Trophoblast cell (in vitro differentiated cells and primary cell): Measurements from ENCODE around the gene TAF8.

Experiments used
- DNase-seq, 2 donors: peaks; one replicate each; pipeline ENCODE4 v3.0.0-alpha.2; 2016
- H2AFZ ChIP-seq: 2 replicates; pipeline ENCODE4 v1.6.1; 2013; ENCODE audit warnings: low read length, moderate library complexity, mild to moderate bottlenecking; ENCODE audit not compliant: insufficient read depth, poor library complexity
- H2AK5ac ChIP-seq: 2 replicates; pipeline ENCODE4 v1.6.1; 2013; ENCODE audit warnings: mild to moderate bottlenecking, low read length
- H2BK120ac ChIP-seq: 2 replicates; pipeline ENCODE4 v1.6.1; 2013; ENCODE audit warnings: low read length, mild to moderate bottlenecking, moderate library complexity; ENCODE audit not compliant: insufficient read depth, poor library complexity
- H2BK12ac ChIP-seq: 2 replicates; pipeline ENCODE4 v1.6.1; 2013; ENCODE audit warnings: mild to moderate bottlenecking, low read length, moderate library complexity
- H2BK5ac ChIP-seq: 2 replicates; pipeline ENCODE4 v1.6.1; 2013; ENCODE audit warnings: low read length, low read depth, moderate library complexity, mild to moderate bottlenecking; ENCODE audit not compliant: poor library complexity
- H3K14ac ChIP-seq: 2 replicates; pipeline ENCODE4 v1.6.1; 2013; ENCODE audit warnings: mild to moderate bottlenecking, low read length
- H3K18ac ChIP-seq: 2 replicates; pipeline ENCODE4 v1.6.1; 2013; ENCODE audit warnings: mild to moderate bottlenecking, low read length
- H3K23ac ChIP-seq: 2 replicates; pipeline ENCODE4 v1.6.1; 2013; ENCODE audit warnings: low read length
- H3K27ac ChIP-seq: 2 replicates; pipeline ENCODE4 v1.5.1; 2013; ENCODE audit warnings: low read depth, mild to moderate bottlenecking, inconsistent platforms, low read length, moderate library complexity
- H3K27me3 ChIP-seq: 2 replicates; pipeline ENCODE4 v1.6.1; 2013; ENCODE audit warnings: inconsistent platforms, mild to moderate bottlenecking, low read length, moderate library complexity; ENCODE audit not compliant: insufficient read depth
- H3K36me3 ChIP-seq, 2 experiments: 1 replicate in 1 of 2; 2 replicates in 1 of 2; pipeline ENCODE4 v1.6.1; 2013; ENCODE audit warnings: low read length in 2 of 2, mild to moderate bottlenecking in 2 of 2, moderate library complexity in 1 of 2; ENCODE audit not compliant: insufficient read depth in 2 of 2, control insufficient read depth in 1 of 2
- H3K4ac ChIP-seq: 2 replicates; pipeline ENCODE4 v1.6.1; 2013; ENCODE audit warnings: low read depth, mild to moderate bottlenecking, low read length, moderate library complexity
- H3K4me1 ChIP-seq, 2 experiments: 1 replicate in 1 of 2; 2 replicates in 1 of 2; pipeline ENCODE4 v1.6.1; 2013; ENCODE audit warnings: low read length in 2 of 2, mild to moderate bottlenecking in 2 of 2, moderate library complexity in 1 of 2; ENCODE audit not compliant: insufficient read depth in 2 of 2, control insufficient read depth in 1 of 2
- H3K4me2 ChIP-seq: 2 replicates; pipeline ENCODE4 v1.6.1; 2013; ENCODE audit warnings: inconsistent platforms, mild to moderate bottlenecking, low read length, moderate library complexity
- H3K4me3 ChIP-seq: 2 replicates; pipeline ENCODE4 v1.5.1; 2013; ENCODE audit warnings: mild to moderate bottlenecking, low read depth, low read length, inconsistent platforms
- H3K79me1 ChIP-seq: one replicate; pipeline ENCODE4 v1.6.1; 2013; ENCODE audit warnings: low read length
- H3K79me2 ChIP-seq: 2 replicates; pipeline ENCODE4 v1.6.1; 2013; ENCODE audit warnings: low read length, mild to moderate bottlenecking; ENCODE audit not compliant: control insufficient read depth, insufficient read depth, poor library complexity
- H3K9ac ChIP-seq: 2 replicates; pipeline ENCODE4 v1.6.1; 2013; ENCODE audit warnings: mild to moderate bottlenecking, low read length
- H3K9me3 ChIP-seq: 2 replicates; pipeline ENCODE4 v1.6.1; 2013; ENCODE audit warnings: low read depth, mild to moderate bottlenecking, control low read depth, inconsistent platforms, low read length; ENCODE audit not compliant: insufficient read depth
- H4K12ac ChIP-seq: 2 replicates; pipeline ENCODE4 v1.6.1; 2013; ENCODE audit warnings: low read depth, mild to moderate bottlenecking, low read length, moderate library complexity
- H4K8ac ChIP-seq: 2 replicates; pipeline ENCODE4 v1.6.1; 2013; ENCODE audit warnings: low read depth, mild to moderate bottlenecking, low read length, moderate library complexity
- H4K91ac ChIP-seq: one replicate; pipeline ENCODE4 v1.6.1; 2013; ENCODE audit warnings: low read depth, mild to moderate bottlenecking, low read length, moderate library complexity
- WGBS: extraction: QIAGEN DNeasy Blood & Tissue Kit; methylation state at CpG from one replicate; pipeline ENCODE4 v1.1.7; 2013; ENCODE audit warnings: missing lambda C conversion rate; ENCODE audit not compliant: insufficient read length, insufficient coverage; ENCODE audit errors: extremely low coverage; 5-methylcytosine and 5-hydroxymethylcytosine counted together

The TAF8 gene

DNA sequence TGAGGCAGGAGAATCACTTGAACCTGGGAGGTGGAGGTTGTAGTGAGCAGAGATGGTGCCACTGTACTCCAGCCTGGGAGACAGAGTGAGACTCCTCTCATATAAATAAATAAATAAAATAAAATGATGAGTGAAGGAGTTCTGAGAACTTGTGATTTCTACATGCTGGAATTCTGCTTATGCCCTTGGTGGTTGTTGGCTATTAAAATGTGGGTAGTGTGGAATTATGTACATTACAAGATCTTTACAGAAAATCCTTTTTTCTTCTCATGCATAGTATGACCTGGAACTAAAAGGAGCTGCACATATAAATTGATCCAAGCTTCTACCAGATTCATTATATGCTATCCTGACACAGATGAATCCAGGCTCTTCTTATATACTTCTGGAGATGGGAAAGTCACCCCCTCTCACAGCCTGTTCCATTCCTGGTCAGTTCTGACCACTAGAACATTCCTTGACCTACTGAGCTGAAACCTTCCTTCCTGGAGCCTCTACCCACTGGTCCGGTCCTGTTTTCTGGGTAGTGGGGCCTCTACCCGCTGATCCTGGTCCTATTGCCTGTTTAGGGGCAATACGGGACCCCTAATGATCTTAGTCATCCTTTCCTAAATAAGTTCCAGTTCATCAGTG is 37.7 kb upstream of the TAF8 start:
- Histone ChIP-seq H3K18ac (no peak overlapping the region), H3K36me3 (no peaks in the 10 kb centered on the region), H2AFZ (no peak overlapping the region), H3K79me1 (peaks cover 2% of the 10 kb centered on the region), H3K79me2 (no peaks in the 10 kb centered on the region), H4K8ac (no peak overlapping the region), H2AK5ac (no peak overlapping the region), H3K4me1 (peaks cover 22 to 26% of the 10 kb centered on the region in 2 experiments), H3K9me3 (no peaks in the 10 kb centered on the region), H3K27ac (no peak overlapping the region), H4K12ac (no peak overlapping the region), H4K91ac (no peak overlapping the region), H3K9ac (no peak overlapping the region), H2BK5ac (no peak overlapping the region), H2BK12ac (no peak overlapping the region), H3K4me3 (no peak overlapping the region), H3K14ac (no peak overlapping the region), H3K4me2 (no peak overlapping the region), H2BK120ac (no peak overlapping the region), H3K27me3 (no peaks in the 10 kb centered on the region), H3K23ac (no peak overlapping the region), H3K4ac (no peak overlapping the region)
- WGBS, result no CpG with 5 or more reads among the region's 3 CpGs
- no peak for DNase-seq

DNA sequence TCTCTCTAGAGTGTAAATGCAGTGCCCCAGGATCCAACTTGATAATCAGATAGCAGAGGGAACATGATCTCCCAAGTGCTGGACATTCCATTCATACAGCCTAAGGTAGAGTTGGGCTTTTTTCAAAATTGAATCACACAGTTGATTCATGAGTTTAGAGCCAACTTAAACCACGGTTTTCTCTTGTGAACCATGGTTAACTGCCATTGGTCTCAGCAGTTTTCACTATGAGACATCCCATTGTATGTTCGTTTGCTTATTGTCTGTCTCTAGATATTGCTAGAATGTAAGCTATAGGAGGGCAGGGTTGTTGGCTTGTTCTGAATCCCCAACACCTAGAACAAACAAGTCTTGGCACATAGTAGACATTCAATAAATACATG is 37.2 kb upstream of the TAF8 start:
- Histone ChIP-seq H3K4me1 (peaks cover 22 to 26% of the 10 kb centered on the region in 2 experiments), H2BK12ac (no peak overlapping the region), H2AFZ (no peak overlapping the region), H3K9ac (no peak overlapping the region), H3K79me2 (no peaks in the 10 kb centered on the region), H3K14ac (no peak overlapping the region), H2BK5ac (no peak overlapping the region), H3K79me1 (peaks cover 2% of the 10 kb centered on the region), H3K27ac (no peak overlapping the region), H3K18ac (no peak overlapping the region), H3K4me2 (no peak overlapping the region), H3K23ac (no peak overlapping the region), H3K36me3 (no peaks in the 10 kb centered on the region), H3K9me3 (no peaks in the 10 kb centered on the region), H3K27me3 (no peaks in the 10 kb centered on the region), H3K4ac (no peak overlapping the region), H4K91ac (no peak overlapping the region), H2AK5ac (no peak overlapping the region), H4K8ac (no peak overlapping the region), H3K4me3 (no peak overlapping the region), H2BK120ac (no peak overlapping the region), H4K12ac (no peak overlapping the region)
- DNase-seq, result peak; percentile 46 to 81
- no CpG with 5 or more reads among the region's 2 CpGs for WGBS

DNA sequence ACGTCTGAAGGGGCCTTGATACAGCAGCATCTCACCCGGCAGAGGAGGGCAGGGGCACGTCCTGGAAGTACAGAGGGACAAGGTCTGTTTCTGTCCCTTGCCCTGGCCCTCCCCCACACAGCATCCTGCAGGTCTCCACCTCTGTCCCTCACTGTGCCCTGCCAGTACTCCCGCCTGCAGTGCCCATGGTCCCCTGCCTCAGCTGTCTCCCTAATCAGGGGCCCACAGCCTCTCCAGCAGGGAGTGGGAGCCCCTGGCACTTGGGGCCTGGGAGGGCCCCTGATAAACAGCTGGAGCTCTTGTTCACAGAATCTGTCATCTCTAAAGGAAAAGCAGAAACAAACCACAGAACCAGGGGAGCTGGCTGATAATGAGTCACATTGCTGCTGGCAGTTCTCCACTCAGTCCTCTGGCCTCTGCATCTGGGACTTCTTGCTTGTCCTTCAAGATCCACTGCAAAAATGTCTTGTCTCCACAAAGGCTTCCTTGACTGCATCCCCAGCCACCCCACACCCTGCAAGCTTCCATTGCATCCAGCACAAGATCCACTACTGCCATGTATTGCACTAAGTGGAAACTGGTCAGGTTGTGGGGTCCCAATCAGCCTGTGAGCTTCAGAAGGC is 33.2 kb upstream of the TAF8 start:
- peak overlapping the region; percentile 44 for H4K12ac ChIP-seq
- H3K27ac ChIP-seq, result peak overlapping the region; percentile 12
- H3K79me2 ChIP-seq, result no peaks in the 10 kb centered on the region
- no peak overlapping the region for H3K23ac ChIP-seq
- no peaks in the 10 kb centered on the region for H3K27me3 ChIP-seq
- no peak overlapping the region for H3K9ac ChIP-seq
- H2AK5ac ChIP-seq, result peak overlapping the region; percentile 93
- H3K4ac ChIP-seq, result peak overlapping the region; percentile 27
- no peak overlapping the region for H4K8ac ChIP-seq
- peak overlapping the region; percentile 25 for H2BK120ac ChIP-seq
- H3K18ac ChIP-seq, result peak overlapping the region; percentile 46
- H3K36me3 ChIP-seq, result no peaks in the 10 kb centered on the region
- no peak overlapping the region for H2AFZ ChIP-seq
- no CpG with 5 or more reads among the region's 4 CpGs for WGBS
- peak overlapping the region; percentile 63 for H3K14ac ChIP-seq
- H3K4me1 ChIP-seq, result peaks cover 10 to 13% of the 10 kb centered on the region in 2 experiments
- H3K4me3 ChIP-seq, result peak overlapping the region; percentile 26
- no peak overlapping the region for H2BK5ac ChIP-seq
- H4K91ac ChIP-seq, result peak overlapping the region; percentile 39
- H2BK12ac ChIP-seq, result peak overlapping the region; percentile 70
- H3K9me3 ChIP-seq, result no peaks in the 10 kb centered on the region
- peaks cover 2% of the 10 kb centered on the region for H3K79me1 ChIP-seq
- no peak for DNase-seq
- H3K4me2 ChIP-seq, result no peak overlapping the region

DNA sequence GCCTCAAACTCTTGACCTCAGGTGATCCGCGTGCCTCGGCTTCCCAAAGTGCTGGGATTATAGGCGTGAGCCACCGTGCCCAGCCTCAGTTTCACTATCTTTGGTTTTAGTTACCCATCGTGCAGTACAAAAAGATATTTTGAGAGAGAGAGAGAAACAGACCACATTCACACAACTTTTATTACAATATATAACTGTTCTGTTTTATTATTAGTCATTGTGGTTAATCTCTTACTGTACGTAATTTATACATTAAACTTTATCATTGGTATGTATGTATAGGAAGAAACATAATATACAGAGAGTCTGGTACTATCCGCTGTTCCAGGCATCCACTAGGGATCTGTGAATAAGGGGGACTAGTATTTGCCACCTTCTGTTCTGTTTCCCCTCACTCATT is 29.4 kb upstream of the TAF8 start:
- no peak overlapping the region for H2BK5ac ChIP-seq

More for the DNA sequence above, 29.4 kb upstream of the TAF8 start:
- no peak overlapping the region for H3K4me3 ChIP-seq
- no peak overlapping the region for H2AK5ac ChIP-seq
- H3K14ac ChIP-seq, result no peak overlapping the region
- H3K9me3 ChIP-seq, result no peaks in the 10 kb centered on the region
- no peak overlapping the region for H3K18ac ChIP-seq
- peaks cover 7 to 10% of the 10 kb centered on the region in 2 experiments for H3K4me1 ChIP-seq
- peaks cover 2% of the 10 kb centered on the region for H3K79me1 ChIP-seq
- no peak overlapping the region for H3K23ac ChIP-seq
- no peaks in the 10 kb centered on the region for H3K36me3 ChIP-seq
- H4K12ac ChIP-seq, result no peak overlapping the region
- H3K27ac ChIP-seq, result no peak overlapping the region
- H2BK12ac ChIP-seq, result no peak overlapping the region
- H4K91ac ChIP-seq, result no peak overlapping the region
- no CpG with 5 or more reads among the region's 8 CpGs for WGBS
- H3K4ac ChIP-seq, result no peak overlapping the region
- H4K8ac ChIP-seq, result no peak overlapping the region
- no peaks in the 10 kb centered on the region for H3K79me2 ChIP-seq
- DNase-seq, result no peak
- no peak overlapping the region for H2AFZ ChIP-seq
- H2BK120ac ChIP-seq, result no peak overlapping the region
- H3K9ac ChIP-seq, result no peak overlapping the region
- no peak overlapping the region for H3K4me2 ChIP-seq
- H3K27me3 ChIP-seq, result no peaks in the 10 kb centered on the region
